Activated CD8-positive, alpha-beta memory T cell treated with anti-CD3 and anti-CD28 coated beads, Interleukin-2, amount 10 ng/mL, durations not matched to agents 7 days and 5 days (primary cell): ENCODE measurements around the gene STAT4. TPM values are rescaled to one million over a fixed set of nuclear protein-coding genes. Genes with fewer than 3 reads are reported as not detected.

Source experiments
- ATAC-seq: fragments of 150-1000 bp; cut with Tn5 transposase; one replicate; pipeline ENCODE4 v1.10.0; 2021; ENCODE audit warnings: moderate library complexity
- CTCF ChIA-PET: fragments of 350-600 bp; sonication (Branson Sonifier 250); formaldehyde crosslinking; loops from one replicate; lab custom pipeline; 2021; ENCODE audit warnings: antibody characterized with exemption; lab: Charles Lee
- DNase-seq: peaks from one replicate; pipeline ENCODE4 v3.0.0-alpha.2; 2020
- H3K27ac Mint-ChIP-seq: one replicate; pipeline ENCODE4 v1.8.0; 2021; ENCODE audit warnings: mild to moderate bottlenecking, mixed read lengths
- H3K27me3 Mint-ChIP-seq: one replicate; pipeline ENCODE4 v1.8.0; 2021; ENCODE audit warnings: mixed read lengths
- H3K36me3 Mint-ChIP-seq: one replicate; pipeline ENCODE4 v1.8.0; 2021; ENCODE audit warnings: mild to moderate bottlenecking, mixed read lengths
- H3K4me1 Mint-ChIP-seq: one replicate; pipeline ENCODE4 v1.8.0; 2021; ENCODE audit warnings: mixed read lengths
- H3K4me3 Mint-ChIP-seq: one replicate; pipeline ENCODE4 v1.8.0; 2021; ENCODE audit warnings: mild to moderate bottlenecking, moderate library complexity, mixed read lengths
- H3K9me3 Mint-ChIP-seq: one replicate; pipeline ENCODE4 v1.8.0; 2022; ENCODE audit warnings: low read depth, mixed read lengths
- total RNA-seq, 2 experiments: library from RNA; stranded (reverse); gene quantifications; one replicate each; pipeline ENCODE4 v1.2.3, GENCODE V29; 2021

The STAT4 gene
- total RNA-seq, 2 experiments from 2014 or later, result 101 to 109 TPM

GRCh38 chr2:190982262-190983034 is 168.3 kb downstream of the STAT4 start:
- H3K36me3 Mint-ChIP-seq, result peaks cover 95% of the 10 kb centered on the region
- ATAC-seq (no peak), DNase-seq (no peak)
- H3K27me3 Mint-ChIP-seq, result no peaks in the 10 kb centered on the region
- H3K4me3 Mint-ChIP-seq, result no peak overlapping the region
- CTCF ChIA-PET, result interaction anchor here (1.5 kb wide), 1 partner anchor 9 kb away, joined by 4 read pairs; no protein-coding TSS in a partner anchor
- H3K4me1 Mint-ChIP-seq, result peaks cover 66% of the 10 kb centered on the region
- no peaks in the 10 kb centered on the region for H3K9me3 Mint-ChIP-seq
- peak overlapping the region; percentile 16 for H3K27ac Mint-ChIP-seq

- H3K9me3 Mint-ChIP-seq, result no peaks in the 10 kb centered on the region
- H3K4me3 Mint-ChIP-seq, result no peak overlapping the region
- peaks cover 64% of the 10 kb centered on the region for H3K4me1 Mint-ChIP-seq
- CTCF ChIA-PET, result no interaction called here
- no peaks in the 10 kb centered on the region for H3K27me3 Mint-ChIP-seq
- DNase-seq (no peak), ATAC-seq (no peak)
- no peak overlapping the region for H3K27ac Mint-ChIP-seq
- H3K36me3 Mint-ChIP-seq, result peaks cover 93% of the 10 kb centered on the region
Observed at GRCh38 chr2:190981733-190982132, 169.1 kb downstream of the STAT4 start.

GRCh38 chr2:190981333-190981732 is 169.5 kb downstream of the STAT4 start:
- DNase-seq (no peak), ATAC-seq (no peak)
- Mint-ChIP-seq H3K9me3 (no peaks in the 10 kb centered on the region), H3K4me3 (no peak overlapping the region), H3K27ac (peak overlapping the region; percentile 71), H3K27me3 (no peaks in the 10 kb centered on the region), H3K36me3 (peaks cover 94% of the 10 kb centered on the region), H3K4me1 (peaks cover 63% of the 10 kb centered on the region)
- CTCF ChIA-PET, result no interaction called here

GRCh38 chr2:190980630-190981209 is 170.1 kb downstream of the STAT4 start:
- Mint-ChIP-seq H3K4me1 (peaks cover 59% of the 10 kb centered on the region), H3K27me3 (no peaks in the 10 kb centered on the region), H3K27ac (peak overlapping the region; percentile 71), H3K9me3 (no peaks in the 10 kb centered on the region), H3K36me3 (peaks cover 93% of the 10 kb centered on the region), H3K4me3 (no peak overlapping the region)
- ATAC-seq (no peak), DNase-seq (no peak)
- CTCF ChIA-PET, result interaction anchor here (1.3 to 1.6 kb wide), 2 partner anchors 11 to 16 kb away, joined by 3 to 4 read pairs; no protein-coding TSS in a partner anchor

GRCh38 chr2:190979906-190980629 is 170.7 kb downstream of the STAT4 start:
- no peak overlapping the region for H3K4me3 Mint-ChIP-seq
- DNase-seq (no peak), ATAC-seq (no peak)
- peaks cover 56% of the 10 kb centered on the region for H3K4me1 Mint-ChIP-seq
- peak overlapping the region; percentile 47 for H3K27ac Mint-ChIP-seq
- peaks cover 93% of the 10 kb centered on the region for H3K36me3 Mint-ChIP-seq
- no peaks in the 10 kb centered on the region for H3K27me3 Mint-ChIP-seq
- CTCF ChIA-PET, result interaction anchor here (1.0 to 1.6 kb wide), 3 partner anchors 10 to 17 kb away, joined by 3 to 4 read pairs (median 3); no protein-coding TSS in a partner anchor
- H3K9me3 Mint-ChIP-seq, result no peaks in the 10 kb centered on the region

Other genes with a start within 250 kb of the STAT4 start
- 100 to 1,000 TPM; 385 to 515 TPM for gene STAT1, start 136.8 kb downstream of the STAT4 start, total RNA-seq
- gene MYO1B, start 94.4 kb upstream of the STAT4 start, total RNA-seq, result 1 to 10 TPM; 1.6 to 4.3 TPM